Transverse colon (tissue), 4 donors: Measurements from ENCODE around the gene MSTO1. TPM values are rescaled to one million over a fixed set of nuclear protein-coding genes. Genes with fewer than 3 reads are reported as not detected.

Experiments used
- DNase-seq: peaks from one replicate; pipeline ENCODE4 v3.0.0-alpha.2; 2019
- H3K27ac ChIP-seq, 4 donors: fragments of 200-600 bp; sonication (generic); 2 replicates each; pipeline ENCODE4 v1.5.1; 2016 to 2018; ENCODE audit warnings: inconsistent platforms in 4 of 4
- H3K27me3 ChIP-seq: fragments of 200-600 bp; sonication (generic); 2 replicates; pipeline ENCODE4 v1.5.1; 2017; ENCODE audit warnings: inconsistent platforms
- H3K36me3 ChIP-seq, 4 donors: fragments of 200-600 bp; sonication (generic); 2 replicates each; pipeline ENCODE4 v1.5.1; 2017 to 2019; ENCODE audit warnings: inconsistent platforms in 4 of 4
- H3K4me1 ChIP-seq, 4 donors: fragments of 200-600 bp; sonication (generic); 2 replicates each; pipeline ENCODE4 v1.5.1; 2017 to 2020; ENCODE audit warnings: inconsistent platforms in 4 of 4
- H3K4me3 ChIP-seq, 4 donors: fragments of 200-600 bp; sonication (generic); 1 replicate in 1 of 4; 2 replicates in 3 of 4; pipeline versions ENCODE4 v1.5.1 to v1.6.1; 2017 to 2019; ENCODE audit warnings: inconsistent platforms in 4 of 4
- H3K9me3 ChIP-seq, 2 donors: fragments of 200-600 bp; sonication (generic); 2 replicates each; pipeline ENCODE4 v1.5.1; 2017 to 2019; ENCODE audit warnings: inconsistent platforms in 2 of 2
- EP300 ChIP-seq: sonication (generic); formaldehyde crosslinking; IDR thresholded peaks from one replicate; pipeline ENCODE4 v1.6.1; 2017; ENCODE audit warnings: antibody characterized with exemption, low read depth
- POLR2A ChIP-seq: fragments of 450-650 bp; IDR thresholded peaks from one replicate; pipeline ENCODE4 v1.6.1; 2016; ENCODE audit warnings: antibody characterized with exemption, mild to moderate bottlenecking, moderate library complexity
- POLR2AphosphoS5 ChIP-seq, 3 donors: sonication (generic); formaldehyde crosslinking; IDR thresholded peaks; one replicate each; pipeline ENCODE4 v1.6.1; 2016; ENCODE audit warnings: antibody characterized with exemption in 3 of 3
- WGBS, 2 donors: methylation state at CpG; one replicate each; pipeline ENCODE4 v1.1.5; 2018; ENCODE audit warnings: low coverage in 1 of 2; 5-methylcytosine and 5-hydroxymethylcytosine counted together
- in situ Hi-C, 4 donors: fragments of 200-750 bp; cut with MboI; loops; one replicate each; pipeline versions ENCODE4 v1.15.0 to v1.15.1; 2017; ENCODE audit warnings: low sequenced_read_pairs in 3 of 4, low pct_ligation_motif_present in 1 of 4, low pct_unique_long_range_greater_than_20kb in 1 of 4
- intact Hi-C: fragments of 100-400 bp; cut with DNase I; formaldehyde crosslinking; loops from one replicate; pipeline ENCODE4 v1.15.1; 2023; ENCODE audit warnings: low total_unique reads
- total RNA-seq, 4 donors: library from RNA; depleted of rRNA; stranded (reverse); fragments of >200 nt; gene quantifications; one replicate each; pipeline ENCODE4 v1.1.0, GENCODE V29; 2016
- TF ChIP-seq, protein P1 (sequence below), 5 experiments: fragments of 200-600 bp in 3 of 5; fragments of 450-650 bp in 2 of 5; sonication (generic) in 3 of 5; IDR thresholded peaks; 1 replicate in 2 of 5; 2 replicates in 3 of 5; pipeline ENCODE4 v1.5.1; 2016 to 2017; ENCODE audit warnings: antibody characterized with exemption in 5 of 5, inconsistent platforms in 3 of 5, mild to moderate bottlenecking in 2 of 5, moderate library complexity in 1 of 5

Gene MSTO1
- total RNA-seq, 4 donors from 2014 or later = 6.0 to 17.0 (median 12.9) TPM; not detected in 1

GRCh38 chr1:155643230-155643629 is 33.2 kb downstream of the MSTO1 start:
- intact Hi-C loops (no loop called here), in situ Hi-C loops (no loop called here)
- peaks cover 6 to 10% of the 10 kb centered on the region in 2 donors for H3K9me3 ChIP-seq
- no peaks in the 10 kb centered on the region for H3K36me3 ChIP-seq
- TF ChIP-seq POLR2AphosphoS5 (IDR thresholded peaks at IDR 0.05) (no peak), EP300 (no peak), POLR2A (no peak)
- TF ChIP-seq, protein P1, sequence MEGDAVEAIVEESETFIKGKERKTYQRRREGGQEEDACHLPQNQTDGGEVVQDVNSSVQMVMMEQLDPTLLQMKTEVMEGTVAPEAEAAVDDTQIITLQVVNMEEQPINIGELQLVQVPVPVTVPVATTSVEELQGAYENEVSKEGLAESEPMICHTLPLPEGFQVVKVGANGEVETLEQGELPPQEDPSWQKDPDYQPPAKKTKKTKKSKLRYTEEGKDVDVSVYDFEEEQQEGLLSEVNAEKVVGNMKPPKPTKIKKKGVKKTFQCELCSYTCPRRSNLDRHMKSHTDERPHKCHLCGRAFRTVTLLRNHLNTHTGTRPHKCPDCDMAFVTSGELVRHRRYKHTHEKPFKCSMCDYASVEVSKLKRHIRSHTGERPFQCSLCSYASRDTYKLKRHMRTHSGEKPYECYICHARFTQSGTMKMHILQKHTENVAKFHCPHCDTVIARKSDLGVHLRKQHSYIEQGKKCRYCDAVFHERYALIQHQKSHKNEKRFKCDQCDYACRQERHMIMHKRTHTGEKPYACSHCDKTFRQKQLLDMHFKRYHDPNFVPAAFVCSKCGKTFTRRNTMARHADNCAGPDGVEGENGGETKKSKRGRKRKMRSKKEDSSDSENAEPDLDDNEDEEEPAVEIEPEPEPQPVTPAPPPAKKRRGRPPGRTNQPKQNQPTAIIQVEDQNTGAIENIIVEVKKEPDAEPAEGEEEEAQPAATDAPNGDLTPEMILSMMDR (IDR thresholded peaks at IDR 0.05) = no peak
- no peak for DNase-seq
- H3K27me3 ChIP-seq = no peaks in the 10 kb centered on the region
- H3K4me3 ChIP-seq = no peak overlapping the region
- H3K4me1 ChIP-seq = peaks cover 0 to 8% (median 2%) of the 10 kb centered on the region in 4 donors
- H3K27ac ChIP-seq = no peak overlapping the region
- 80 to 89% methylated on average over 2 to 3 of the region's 3 CpGs for WGBS, 2 donors

DNA sequence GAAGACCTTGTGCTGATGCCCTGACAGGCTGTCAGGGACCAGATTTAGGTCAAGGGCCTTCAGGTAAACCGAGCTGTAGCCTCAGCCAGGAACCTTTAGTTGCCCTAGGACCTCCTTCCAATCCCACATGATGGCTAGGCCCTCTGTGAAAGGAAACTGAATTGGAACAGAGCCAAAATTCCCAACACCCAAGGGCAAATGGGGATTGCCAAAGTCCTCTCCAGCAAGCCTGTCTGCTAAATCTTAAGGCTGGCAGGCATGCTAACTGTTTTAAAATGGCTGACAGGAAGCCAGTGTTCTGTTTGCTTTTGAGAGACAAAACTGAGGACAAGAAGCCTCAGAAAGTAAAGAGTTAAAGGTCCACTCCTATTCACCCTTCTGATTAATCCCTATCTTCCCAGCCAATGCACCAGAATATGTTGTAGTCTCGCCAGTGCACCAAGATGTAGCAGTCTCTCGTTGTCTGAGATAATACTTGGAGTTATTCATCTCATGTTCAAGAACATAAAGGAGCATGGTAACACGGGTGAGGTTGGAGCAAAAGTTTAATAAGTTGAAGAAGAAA is 35.1 kb downstream of the MSTO1 start:
- WGBS, 2 donors = 67 to 79% methylated on average over 3 to 4 of the region's 4 CpGs
- intact Hi-C loops (no loop called here), in situ Hi-C loops (no loop called here)
- DNase-seq = no peak
- Histone ChIP-seq H3K27ac (peak overlapping the region in 2 of 4 donors; percentile 8 to 22), H3K27me3 (no peaks in the 10 kb centered on the region), H3K4me1 (peaks cover 0 to 8% (median 2%) of the 10 kb centered on the region in 4 donors), H3K4me3 (no peak overlapping the region), H3K9me3 (peaks cover 6 to 10% of the 10 kb centered on the region in 2 donors), H3K36me3 (no peaks in the 10 kb centered on the region)
- TF ChIP-seq, protein P1 (IDR thresholded peaks at IDR 0.05) = no peak
- TF ChIP-seq POLR2AphosphoS5 (IDR thresholded peaks at IDR 0.05) (no peak), POLR2A (no peak), EP300 (no peak)

GRCh38 chr1:155645648-155646047 is 35.6 kb downstream of the MSTO1 start:
- peak overlapping the region in 2 of 4 donors; percentile 8 to 22 for H3K27ac ChIP-seq

DNA sequence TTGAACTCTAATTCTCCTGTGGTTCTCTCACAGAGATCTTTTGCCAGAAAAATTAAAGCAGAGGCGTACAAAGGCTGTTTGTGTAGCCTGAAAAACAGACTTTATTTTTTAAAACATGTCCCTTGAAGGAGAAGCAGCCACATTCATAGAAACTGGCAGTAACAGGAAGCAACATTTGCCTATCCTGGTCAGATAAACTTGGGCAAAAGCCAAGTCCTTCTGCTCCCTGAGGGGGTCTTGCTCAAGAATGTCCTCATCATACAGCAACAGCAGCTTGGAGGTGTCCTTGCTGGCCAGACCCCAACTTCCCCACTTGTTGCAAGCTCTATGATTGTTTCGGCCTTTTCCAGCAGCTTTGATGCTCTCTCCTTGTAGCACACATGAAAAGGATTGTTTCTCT is 36.3 kb downstream of the MSTO1 start:
- no peak for DNase-seq
- Histone ChIP-seq H3K4me1 (peaks cover 0 to 10% (median 5%) of the 10 kb centered on the region in 4 donors), H3K4me3 (no peak overlapping the region), H3K27ac (no peak overlapping the region), H3K9me3 (peaks cover 6 to 10% of the 10 kb centered on the region in 2 donors), H3K36me3 (no peaks in the 10 kb centered on the region), H3K27me3 (no peaks in the 10 kb centered on the region)
- intact Hi-C loops = no loop called here
- in situ Hi-C loops = no loop called here
- TF ChIP-seq EP300 (no peak), POLR2AphosphoS5 (IDR thresholded peaks at IDR 0.05) (no peak), POLR2A (no peak)
- TF ChIP-seq, protein P1 (IDR thresholded peaks at IDR 0.05) = no peak
- 95% methylated on average over 2 of the region's 2 CpGs; no CpG with 5 or more reads in 1 of the 2 donors for WGBS, 2 donors

More at GRCh38 chr1:155645648-155646047, 35.6 kb downstream of the MSTO1 start:
- no peak overlapping the region for H3K4me3 ChIP-seq
- in situ Hi-C loops = no loop called here
- H3K27me3 ChIP-seq = no peaks in the 10 kb centered on the region
- TF ChIP-seq, protein P1 (IDR thresholded peaks at IDR 0.05) = no peak
- TF ChIP-seq POLR2A (no peak), POLR2AphosphoS5 (IDR thresholded peaks at IDR 0.05) (no peak), EP300 (no peak)
- no peak for DNase-seq
- intact Hi-C loops = no loop called here
- H3K9me3 ChIP-seq = peaks cover 6 to 10% of the 10 kb centered on the region in 2 donors
- peaks cover 0 to 8% (median 3%) of the 10 kb centered on the region in 4 donors for H3K4me1 ChIP-seq
- WGBS, 2 donors = 47 to 80% methylated on average over 3 to 6 of the region's 6 CpGs
- H3K36me3 ChIP-seq = no peaks in the 10 kb centered on the region
